ENCODE measurements around the gene ATRN. TPM values are rescaled to one million over a fixed set of nuclear protein-coding genes. Genes with fewer than 3 reads are reported as not detected.
"Not testable (repeated sequence)": the region's sequence is repeated elsewhere in the genome, so short reads cannot be mapped to it uniquely, and the experiment has no call there.

ATRN gene
- total RNA-seq, 1 donor from 2014 or later, result 43.7 TPM

DNA sequence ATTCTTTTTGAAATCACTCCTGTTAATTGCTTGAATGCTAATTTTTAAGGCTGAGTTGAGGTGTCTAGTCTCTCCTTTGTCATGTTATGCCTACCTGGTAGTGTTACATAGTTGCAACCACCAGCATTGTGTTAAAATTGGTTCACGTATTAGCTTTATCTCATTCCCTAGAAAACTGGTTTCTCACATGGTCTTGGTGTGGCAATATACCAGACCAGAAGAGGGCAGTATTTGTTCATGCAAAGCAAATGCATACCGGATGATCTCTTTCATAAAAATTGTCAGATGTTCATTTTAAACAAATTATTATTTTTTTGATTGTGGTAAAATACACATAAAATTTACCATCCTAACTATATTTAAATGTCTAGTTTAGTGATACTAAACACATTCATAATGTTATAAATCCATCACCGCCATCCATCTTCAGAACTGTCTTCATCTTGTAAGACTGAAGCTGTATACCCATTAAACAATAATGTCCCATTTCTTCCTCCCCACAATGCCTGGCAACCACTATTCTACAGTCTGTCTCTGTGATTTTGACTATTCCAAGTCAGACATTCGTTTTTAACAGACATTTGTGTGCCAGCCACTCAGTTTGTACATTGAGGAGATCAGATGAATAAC lies 92.8 kb downstream of the ATRN start:
- DNase-seq, result peak; percentile 56

DNA sequence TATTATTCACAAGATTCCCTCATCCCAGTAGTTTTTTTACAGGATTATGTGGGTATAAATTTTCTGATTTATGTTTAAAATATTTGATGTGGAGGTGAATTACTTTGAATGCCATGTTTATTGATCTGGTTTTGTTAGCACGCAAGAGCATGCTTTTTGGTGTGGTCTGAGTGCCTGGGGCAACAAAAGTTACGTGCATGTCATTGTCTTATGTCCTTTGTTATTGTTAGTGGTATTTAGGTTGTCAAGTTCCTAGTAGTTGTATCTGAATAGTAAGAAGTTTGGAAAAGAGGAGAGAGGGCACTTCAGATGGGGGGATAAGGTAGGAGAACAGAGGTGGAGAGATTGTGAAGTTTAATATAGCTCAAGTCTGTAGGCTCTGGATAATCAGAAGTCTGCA lies 95.0 kb downstream of the ATRN start:
- no peak for DNase-seq

DNA sequence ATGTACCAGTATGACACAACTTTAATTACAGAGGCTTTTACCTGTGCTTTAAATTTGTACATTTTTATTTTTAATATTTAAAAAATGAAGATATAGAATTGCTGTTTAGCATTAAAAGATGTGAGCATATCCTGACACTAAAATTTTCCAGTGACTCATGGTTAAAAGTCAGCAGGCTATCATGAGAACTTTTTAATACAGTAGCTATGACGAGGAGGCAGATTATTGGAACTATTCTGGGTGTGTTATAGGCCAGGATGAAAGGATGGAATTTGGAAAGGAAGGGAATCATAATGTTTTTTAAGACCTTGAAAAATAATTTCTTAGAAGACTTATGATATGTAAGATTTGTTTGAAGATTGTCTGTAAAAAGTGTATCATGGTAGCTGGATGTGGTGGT lies 101.3 kb downstream of the ATRN start:
- no peak for DNase-seq

DNA sequence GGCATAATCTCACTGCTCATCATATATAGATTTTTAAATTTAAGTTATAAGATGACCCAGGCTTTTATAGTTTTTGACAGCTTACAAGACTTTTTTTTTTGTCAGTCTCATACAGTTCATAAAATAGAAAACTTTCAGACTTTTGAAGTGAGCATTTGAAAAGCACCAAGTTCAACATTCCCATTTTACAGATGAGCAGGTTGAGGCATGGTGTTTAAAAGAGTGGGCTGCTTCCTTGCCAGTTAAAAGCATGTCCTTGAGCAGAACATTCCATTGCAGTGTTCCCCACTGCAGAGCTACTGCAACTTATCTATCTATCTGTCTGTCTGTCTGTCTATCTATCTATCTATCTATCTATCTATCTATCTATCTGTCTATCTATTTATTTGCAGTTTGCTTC lies 105.5 kb downstream of the ATRN start:
- no peak for DNase-seq

DNA sequence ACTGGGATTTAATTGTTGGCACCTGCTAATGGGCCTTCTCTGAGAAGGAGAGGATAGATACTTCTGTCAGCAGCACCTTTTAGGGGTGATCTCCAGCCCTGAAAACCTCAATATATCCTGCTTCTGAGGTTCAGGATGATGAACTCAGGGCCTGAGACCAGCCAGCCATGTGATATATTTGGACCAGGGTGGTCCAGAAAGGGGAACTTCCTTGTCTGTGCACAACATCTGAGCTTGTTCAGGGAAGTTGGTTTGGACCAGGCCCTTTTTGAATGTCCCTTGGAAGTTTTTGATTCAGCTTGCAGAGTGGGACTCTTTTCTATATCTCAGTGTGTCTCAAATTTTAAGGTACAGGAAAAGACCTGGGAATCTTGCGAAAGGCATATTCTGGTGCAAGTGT lies 106.5 kb downstream of the ATRN start:
- no peak for DNase-seq

DNA sequence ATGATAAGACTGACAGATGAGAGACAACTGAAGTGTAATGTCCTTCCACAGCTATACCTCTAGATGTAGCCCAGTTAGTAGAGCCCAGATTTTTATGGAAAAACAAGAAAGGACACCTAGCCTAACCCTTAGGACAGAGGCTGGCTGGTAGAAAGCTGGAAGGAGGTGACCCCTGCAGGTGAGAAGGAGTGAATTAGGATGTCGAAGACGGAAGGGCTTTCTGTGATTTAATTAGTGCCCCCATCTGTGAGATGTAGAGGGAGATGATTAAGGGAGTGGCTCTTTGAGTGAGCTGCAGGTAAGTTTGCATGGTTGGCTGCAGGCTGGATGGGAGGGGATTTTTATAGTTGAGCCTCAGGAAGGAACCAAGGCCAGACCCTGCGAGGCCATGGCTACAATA lies 109.6 kb downstream of the ATRN start:
- no peak for DNase-seq

DNA sequence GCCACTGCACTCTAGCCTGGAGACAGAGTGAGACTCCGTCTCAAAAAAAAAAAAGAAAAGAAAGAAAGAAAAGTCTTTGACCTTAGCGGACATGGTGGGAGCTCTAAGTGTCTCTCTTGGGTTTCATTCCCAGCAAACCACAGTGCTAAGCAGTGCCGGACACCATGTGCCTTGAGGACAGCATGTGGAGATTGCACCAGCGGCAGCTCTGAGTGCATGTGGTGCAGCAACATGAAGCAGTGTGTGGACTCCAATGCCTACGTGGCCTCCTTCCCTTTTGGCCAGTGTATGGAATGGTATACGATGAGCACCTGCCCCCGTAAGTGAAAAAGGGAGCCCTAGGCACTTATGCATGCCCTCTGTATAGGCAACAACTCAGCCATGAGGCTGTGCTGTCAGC lies 112.9 kb downstream of the ATRN start:
- no peak for DNase-seq

DNA sequence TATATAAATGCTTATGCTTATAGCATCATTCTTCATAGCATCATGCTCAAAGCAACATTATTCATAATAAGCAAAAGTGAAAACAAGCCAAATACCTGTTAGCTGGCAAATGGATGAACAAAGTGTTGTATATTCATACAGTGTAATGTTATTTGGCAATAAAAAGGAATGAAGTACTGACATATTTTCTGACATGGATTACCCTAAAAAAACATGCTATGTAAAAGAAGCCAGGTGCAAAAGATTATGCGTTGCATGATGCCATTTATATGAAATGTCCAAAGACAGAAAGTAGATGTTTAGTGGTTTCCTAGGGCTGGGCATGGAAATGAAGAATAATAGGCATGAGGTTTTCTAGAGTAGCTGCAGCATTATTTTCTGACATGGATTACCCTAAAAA lies 115.3 kb downstream of the ATRN start:
- DNase-seq, result peak; percentile 12

DNA sequence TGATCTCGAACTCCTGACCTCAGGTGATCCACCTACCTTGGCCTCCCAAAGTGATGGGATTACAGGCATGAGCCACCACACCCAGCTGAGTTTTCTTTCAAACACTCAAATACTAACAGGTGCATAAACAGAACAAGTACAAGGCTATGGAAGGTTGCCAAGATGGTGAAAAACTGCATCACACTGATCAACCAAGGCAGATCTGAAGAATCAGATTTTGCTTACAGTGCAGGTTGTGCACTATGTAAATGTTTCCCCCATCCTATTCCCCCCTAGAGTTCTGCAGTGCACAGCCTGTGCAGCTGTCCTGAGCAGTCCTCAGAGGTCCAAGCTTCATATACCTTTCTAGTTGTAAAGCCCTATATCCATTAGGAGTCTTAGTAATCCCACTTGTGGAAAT lies 119.3 kb downstream of the ATRN start:
- no peak for DNase-seq

DNA sequence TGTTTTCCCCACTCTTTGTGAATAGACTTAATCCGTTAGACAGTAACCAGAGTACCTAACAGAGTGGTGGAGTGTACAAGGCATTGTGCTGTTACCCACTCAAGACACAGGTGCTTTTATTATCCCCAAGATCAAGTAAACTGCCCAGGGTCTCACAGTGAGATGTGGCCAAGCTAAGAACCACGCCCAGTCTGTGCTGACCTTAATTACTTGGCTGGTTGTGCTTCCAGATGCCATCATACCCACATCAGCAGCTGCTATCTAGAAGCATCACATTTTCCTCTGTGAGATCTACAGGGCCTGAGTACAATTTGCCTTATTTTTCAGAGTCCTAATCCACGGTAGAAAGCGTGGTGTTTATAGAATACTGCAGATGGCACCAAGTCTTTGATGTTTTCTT lies 122.1 kb downstream of the ATRN start:
- no peak for DNase-seq

DNA sequence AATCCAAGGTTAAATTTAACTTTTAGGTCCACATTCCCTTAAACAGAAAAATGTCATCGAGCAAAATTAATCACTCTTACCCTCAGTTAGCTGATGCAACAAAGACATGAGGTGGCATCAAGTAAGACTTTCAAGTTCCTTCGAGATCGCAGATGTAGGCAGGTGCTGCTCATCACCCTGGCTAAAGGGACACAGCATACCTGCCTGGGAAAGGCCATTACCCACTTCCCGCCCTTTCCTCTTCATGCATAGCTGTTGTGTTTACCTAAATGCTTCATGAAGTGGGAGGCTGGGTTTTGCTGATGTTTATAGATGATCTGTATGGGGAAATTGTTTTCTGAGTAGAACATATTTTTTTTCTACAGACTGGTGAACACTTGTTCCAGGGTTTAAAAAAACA lies 124.7 kb downstream of the ATRN start:
- DNase-seq, result no peak

DNA sequence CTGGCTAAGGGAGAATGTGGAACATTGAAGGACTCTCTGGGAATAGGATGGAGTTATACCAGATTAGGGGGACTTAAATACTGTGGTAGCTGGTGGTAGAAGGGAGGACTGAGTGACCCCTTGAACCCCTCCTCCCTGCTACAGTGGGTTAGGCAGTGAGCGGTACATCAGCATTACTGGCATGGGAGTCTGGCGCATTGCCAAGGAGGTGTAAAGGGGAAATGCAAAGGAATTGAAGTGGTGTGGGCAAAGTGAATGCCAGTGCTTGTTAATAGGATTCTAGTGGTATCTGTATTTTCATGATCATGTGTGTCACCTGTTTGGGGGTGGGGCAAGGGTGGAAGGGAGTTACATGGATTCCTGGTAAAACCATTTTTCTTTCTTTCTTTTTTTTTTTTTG lies 132.3 kb downstream of the ATRN start:
- DNase-seq, result no peak

DNA sequence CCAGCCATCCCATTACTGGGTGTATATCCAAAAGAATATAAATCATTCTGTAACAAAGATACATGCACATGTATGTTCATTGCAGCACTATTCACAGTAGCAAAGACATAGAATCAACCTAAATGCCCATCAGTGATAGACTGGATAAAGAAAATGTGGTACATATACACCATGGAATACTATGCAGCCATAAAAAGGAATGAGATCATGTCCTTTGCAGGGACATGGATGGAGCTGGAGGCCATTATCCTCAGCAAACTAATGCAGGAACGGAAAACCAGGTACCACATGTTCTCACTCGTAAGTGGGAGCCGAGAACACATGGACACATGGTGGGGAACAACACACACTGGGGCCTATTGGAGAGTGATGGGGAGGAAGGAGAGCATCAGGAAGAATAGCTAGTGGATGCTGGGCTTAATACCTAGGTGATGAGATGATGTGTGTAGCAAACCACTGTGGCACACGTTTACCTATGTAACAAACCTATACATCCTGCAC lies 134.6 kb downstream of the ATRN start:
- not testable (repeated sequence) for DNase-seq

DNA sequence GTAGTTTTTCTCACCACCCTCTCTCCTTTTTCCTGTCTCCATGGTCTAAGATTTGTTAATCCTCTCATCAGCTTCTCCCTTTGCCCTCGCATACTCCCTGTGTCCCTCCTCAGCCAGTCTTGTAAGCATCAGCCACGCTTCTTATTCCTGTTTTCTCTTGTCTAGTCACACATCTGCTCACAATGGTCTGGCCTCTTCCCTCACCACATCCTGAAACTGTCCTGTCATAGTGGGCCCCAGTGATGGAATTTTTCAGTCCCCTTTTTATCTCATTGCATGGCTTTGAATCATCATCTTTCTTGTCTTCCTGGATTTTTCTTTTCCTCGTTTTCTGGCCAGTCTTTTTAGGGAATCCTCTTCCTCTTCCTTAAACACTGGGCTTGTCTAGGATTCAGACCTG lies 135.2 kb downstream of the ATRN start:
- no peak for DNase-seq

DNA sequence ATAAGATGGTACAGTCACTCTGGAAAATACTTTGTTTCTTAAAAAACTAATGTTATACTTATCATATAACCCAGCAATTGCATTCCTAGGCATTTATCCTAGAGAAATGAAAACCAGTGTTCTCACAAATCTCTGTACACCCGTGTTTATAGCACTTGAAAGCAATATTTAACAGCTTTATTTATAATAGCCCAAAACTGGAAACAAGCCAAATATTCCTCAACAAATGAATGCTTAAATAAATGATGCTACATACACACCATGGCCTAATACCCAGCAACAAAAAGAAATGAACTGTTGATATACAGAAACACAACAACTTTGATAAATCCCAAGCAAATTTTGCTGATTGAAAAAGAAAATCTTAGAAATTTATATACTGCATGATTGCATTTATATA lies 141.1 kb downstream of the ATRN start:
- no peak for DNase-seq

DNA sequence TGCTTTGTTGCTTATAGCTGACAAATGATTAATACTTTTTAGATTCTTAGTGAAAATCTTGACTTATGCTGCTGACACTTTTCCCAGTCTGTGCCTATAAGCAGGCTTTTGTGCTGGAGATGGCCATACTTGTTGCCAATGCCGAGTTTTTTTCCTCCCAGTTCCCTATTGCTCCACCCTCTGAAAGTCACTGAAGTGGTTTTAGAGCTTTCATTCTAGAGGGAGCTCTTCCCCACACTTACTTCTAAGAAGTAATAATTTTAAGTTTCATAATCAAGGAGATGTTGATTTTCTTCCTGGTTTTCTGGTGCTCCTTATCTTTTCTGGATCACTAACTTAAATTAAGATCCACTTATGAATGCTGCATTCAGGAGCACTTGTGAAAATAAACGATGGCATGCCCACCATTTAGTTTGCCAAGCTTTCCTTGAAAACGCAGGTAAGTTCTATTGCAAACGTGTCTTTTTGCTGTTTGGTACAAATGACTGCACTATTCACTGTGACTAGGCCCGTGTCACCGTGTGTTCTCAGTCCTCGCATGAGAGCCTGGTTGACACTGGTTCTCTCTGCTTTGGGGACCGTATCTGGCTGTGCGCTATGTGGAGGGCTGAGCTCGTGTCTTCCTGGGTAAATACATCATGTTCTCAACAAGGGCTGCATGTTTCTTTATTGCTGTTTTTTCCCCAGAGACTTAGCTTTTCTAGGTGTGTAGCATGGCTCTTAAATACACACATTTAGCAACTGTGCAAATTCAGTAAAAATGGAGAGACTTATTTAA lies 142.2 kb downstream of the ATRN start:
- DNase-seq, result no peak

DNA sequence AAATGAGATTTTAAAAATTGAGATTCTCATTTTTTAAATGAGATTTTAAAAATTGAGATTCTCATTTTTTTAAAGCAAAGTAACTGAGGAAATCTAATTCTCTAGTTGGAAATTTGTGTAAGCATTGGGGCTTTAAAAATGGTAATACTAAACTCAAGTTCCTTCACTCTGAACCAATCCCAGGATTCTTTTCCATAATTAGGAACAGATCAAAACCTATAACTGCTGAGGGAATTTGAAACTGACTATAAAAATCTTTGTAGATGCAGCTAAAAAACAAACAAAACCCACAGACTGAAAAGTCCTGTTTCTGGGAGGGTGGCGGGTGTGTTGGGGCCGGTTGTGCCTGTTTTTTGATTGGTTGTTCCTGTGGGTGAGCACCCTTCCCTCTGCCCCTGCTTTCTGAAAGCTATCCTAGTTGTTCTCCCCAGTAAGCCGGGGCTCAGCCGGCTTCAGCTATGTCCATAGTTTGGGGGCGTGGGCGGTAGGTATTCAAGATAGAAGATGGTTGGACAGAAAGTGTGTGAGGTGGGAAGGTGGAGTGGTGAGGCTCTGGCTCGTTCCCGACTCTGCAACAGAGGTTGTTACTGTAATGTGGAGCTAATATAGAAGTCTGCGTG lies 143.1 kb downstream of the ATRN start:
- DNase-seq, result peak; percentile 29

DNA sequence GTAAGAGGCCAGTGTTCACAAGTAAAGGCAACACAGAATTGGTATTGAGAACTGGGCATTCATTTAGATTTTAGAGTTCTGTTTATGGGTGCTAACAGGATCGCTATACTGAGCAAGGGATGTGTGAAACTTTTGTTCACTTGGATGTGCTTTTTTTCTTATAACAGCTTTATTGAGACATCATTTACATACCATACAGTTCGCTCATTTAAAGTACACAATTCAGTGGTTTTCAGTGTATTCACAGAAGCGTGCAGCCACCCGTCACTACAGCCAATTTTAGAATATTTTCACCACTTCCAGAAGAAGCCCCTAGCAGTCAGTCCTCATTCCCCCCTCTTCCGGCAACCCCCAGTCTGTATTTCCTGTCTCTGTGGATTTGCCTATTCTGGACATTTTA lies 143.6 kb downstream of the ATRN start:
- DNase-seq, result no peak

DNA sequence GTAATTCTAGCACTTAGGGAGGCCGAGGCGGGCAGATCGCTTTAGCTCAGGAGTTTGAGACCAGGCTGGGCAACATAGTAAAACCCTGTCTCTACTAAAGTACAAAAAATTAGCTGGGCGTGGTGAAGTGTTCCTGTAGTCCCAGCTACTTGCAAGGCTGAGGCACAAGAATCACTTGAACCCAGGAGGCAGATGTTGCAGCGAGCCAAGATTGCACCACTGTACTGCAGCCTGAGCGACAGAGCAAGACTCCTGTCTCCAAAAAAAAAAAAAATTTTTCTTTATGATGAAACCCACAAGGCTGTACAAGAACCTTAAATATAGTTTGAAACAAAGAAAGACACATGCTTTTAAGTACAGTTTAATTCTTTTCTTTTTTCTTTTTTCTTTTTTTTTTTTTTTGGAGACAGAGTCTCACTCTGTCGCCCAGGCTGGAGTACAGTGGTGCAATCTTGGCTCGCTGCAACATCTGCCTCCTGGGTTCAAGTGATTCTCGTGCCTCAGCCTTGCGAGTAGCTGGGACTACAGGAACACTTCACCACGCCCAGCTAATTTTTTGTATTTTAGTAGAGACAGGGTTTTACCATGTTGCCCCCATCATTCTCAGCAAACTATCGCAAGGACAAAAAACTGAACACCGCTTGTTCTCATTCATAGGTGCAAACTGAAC lies 144.5 kb downstream of the ATRN start:
- not testable (repeated sequence) for DNase-seq

DNA sequence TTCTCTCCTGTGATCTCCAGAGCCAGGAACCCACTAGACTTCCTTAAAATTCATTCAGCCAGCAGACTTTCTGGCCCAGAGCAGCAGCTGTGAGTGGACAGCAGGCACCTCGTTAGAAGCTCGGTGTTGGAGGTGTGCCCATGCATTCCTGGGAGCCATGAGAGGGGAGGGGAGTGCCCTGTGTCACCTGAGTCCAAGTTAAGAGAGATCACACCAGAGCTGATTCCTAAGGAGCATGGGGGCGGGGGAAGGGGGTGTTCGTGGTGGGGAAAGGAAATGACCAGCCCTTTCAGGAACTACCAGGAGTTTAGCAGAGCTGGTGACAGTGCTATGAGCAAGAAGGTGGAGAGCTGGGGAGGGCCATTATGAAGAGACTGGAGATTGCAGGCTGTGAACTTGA lies 145.4 kb downstream of the ATRN start:
- no peak for DNase-seq

DNA sequence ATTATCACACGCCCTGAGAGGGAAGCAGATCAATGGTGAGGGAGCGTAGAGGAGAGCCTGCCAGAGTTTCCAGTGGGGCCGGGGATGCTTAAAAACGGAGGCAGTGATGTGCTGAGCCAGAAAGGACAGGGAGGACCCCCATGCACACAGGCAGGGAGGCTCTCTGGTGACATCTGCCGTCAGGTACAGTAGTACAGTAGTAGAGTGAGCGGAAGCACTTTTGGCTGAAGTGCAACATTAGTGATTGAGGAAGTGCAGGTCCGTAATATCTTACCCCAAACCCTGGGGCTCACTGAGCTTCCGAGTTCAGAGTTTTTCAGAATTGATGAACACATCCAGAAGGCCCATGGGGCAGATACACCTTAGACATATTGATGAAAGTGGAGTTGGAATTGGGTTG lies 150.3 kb downstream of the ATRN start:
- no peak for DNase-seq

DNA sequence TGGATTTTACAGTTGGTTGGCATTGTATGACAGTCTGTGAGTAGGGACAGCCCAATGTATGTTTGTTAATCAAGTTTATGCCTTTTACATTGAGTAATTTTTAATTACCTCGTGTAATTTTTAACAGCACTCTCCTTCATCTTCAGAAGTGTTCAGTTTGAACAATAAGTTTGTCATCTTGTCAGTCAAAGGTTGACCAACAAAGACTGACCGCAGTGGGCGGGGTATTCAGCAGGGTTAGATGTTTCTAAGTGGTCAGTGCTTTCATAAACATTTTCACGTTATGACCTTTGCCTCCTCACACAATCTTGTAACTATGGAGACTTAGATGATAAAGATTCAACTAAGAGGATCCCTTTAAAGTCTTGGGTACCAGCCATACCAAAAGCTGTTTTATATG lies 151.6 kb downstream of the ATRN start:
- DNase-seq, result no peak

DNA sequence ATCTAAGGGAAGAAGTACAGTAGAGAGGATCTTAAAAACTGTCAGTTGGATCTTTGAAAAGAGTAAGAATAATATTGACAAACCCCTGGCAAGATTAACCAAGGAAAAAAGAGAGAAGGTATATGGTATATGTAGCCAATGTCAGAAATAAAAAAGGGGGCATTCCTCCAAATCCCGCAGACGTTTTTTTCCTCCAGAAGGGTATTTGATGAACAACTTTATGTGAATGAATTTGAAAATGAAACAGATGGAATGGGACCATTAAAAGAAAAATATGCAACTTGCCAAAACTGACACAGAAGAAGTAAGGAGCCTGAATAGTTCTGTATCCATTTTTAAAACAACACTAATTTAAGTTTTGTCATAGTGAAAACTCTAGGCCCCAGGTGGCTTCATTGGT lies 156.7 kb downstream of the ATRN start:
- DNase-seq, result no peak
